Hepatocyte (in vitro differentiated cells): ENCODE measurements around the gene ETHE1.

ENCODE experiments used
- CTCF ChIP-seq: fragments of 200-600 bp; sonication (generic); IDR thresholded peaks from 2 replicates; pipeline ENCODE4 v1.5.1; 2016; ENCODE audit warnings: antibody characterized with exemption, mild to moderate bottlenecking; ENCODE audit not compliant: poor library complexity
- EZH2 ChIP-seq: fragments of 200-600 bp; sonication (generic); IDR thresholded peaks from 2 replicates; pipeline ENCODE4 v1.6.1; 2016; ENCODE audit warnings: antibody characterized with exemption, mild to moderate bottlenecking, borderline replicate concordance
- EZH2phosphoT487 ChIP-seq: fragments of 200-600 bp; sonication (generic); IDR thresholded peaks from one replicate; pipeline ENCODE4 v1.6.1; 2018; ENCODE audit warnings: antibody characterized with exemption, mild to moderate bottlenecking, low read depth, moderate library complexity; ENCODE audit not compliant: unreplicated experiment, severe bottlenecking

DNA sequence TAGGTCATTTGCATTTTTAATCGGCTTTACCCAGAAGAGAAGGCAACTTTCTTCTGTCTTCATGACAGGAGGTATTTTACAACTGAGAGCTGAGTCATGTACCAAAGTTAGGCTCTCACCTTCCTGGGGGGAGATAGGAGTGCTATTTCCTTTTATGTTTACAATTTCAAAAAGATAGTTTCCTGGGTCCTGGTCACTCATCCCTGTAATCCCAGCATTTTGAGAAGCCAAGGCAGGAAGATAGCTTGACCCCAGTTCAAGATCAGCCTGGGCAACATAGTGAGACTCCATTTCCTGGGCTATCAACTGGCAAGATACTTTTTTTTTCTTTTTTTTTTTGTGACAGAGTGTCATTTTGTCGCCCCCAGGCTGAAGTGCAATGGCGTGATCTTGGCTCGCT lies 69.2 kb downstream of the ETHE1 start:
- TF ChIP-seq CTCF, result no peak
- no peak for TF ChIP-seq EZH2phosphoT487
- no peak for TF ChIP-seq EZH2
